Measurements from ENCODE around the gene ESPN.
A peak's percentile ranks its signal among the peaks of the same experiment; 100 is the strongest.

ESPN gene

GRCh38 chr1:6416295-6416656 lies 8.3 kb upstream of the ESPN start:
- H3K36me3 Mint-ChIP-seq (ENCODE audit: insufficient read depth) = peaks cover 1% of the 10 kb centered on the region
- H3K4me1 Mint-ChIP-seq = peaks cover 5% of the 10 kb centered on the region
- no peaks in the 10 kb centered on the region for H3K9me3 Mint-ChIP-seq
- ATAC-seq (replicated peaks; ENCODE audit: extremely low read depth, poor library complexity, severe bottlenecking) (no peak), DNase-seq (ENCODE audit: low spot score in 2 of 2) (no peak)
- no peak overlapping the region for H3K27ac Mint-ChIP-seq (ENCODE audit: low read depth)
- peaks cover 71% of the 10 kb centered on the region for H3K27me3 Mint-ChIP-seq
- H3K4me3 Mint-ChIP-seq = no peak overlapping the region

- no peak for DNase-seq (ENCODE audit: low spot score in 2 of 2)
- Mint-ChIP-seq H3K36me3 (ENCODE audit: insufficient read depth) (peaks cover 1% of the 10 kb centered on the region), H3K4me1 (peaks cover 5% of the 10 kb centered on the region), H3K4me3 (no peak overlapping the region), H3K27ac (ENCODE audit: low read depth) (no peak overlapping the region), H3K27me3 (peaks cover 77% of the 10 kb centered on the region), H3K9me3 (no peaks in the 10 kb centered on the region)
- ATAC-seq (replicated peaks; ENCODE audit: extremely low read depth, poor library complexity, severe bottlenecking) = no peak
Observed at GRCh38 chr1:6416906-6417305, 7.7 kb upstream of the ESPN start.

- no peak for ATAC-seq (replicated peaks; ENCODE audit: extremely low read depth, poor library complexity, severe bottlenecking)
- Mint-ChIP-seq H3K4me1 (peaks cover 5% of the 10 kb centered on the region), H3K36me3 (ENCODE audit: insufficient read depth) (peaks cover 1% of the 10 kb centered on the region), H3K4me3 (no peak overlapping the region), H3K27me3 (peaks cover 81% of the 10 kb centered on the region), H3K27ac (ENCODE audit: low read depth) (no peak overlapping the region), H3K9me3 (no peaks in the 10 kb centered on the region)
- no peak for DNase-seq (ENCODE audit: low spot score in 2 of 2)
Observed at GRCh38 chr1:6417961-6418667, 6.5 kb upstream of the ESPN start.

- H3K36me3 Mint-ChIP-seq (ENCODE audit: insufficient read depth) = peaks cover 1% of the 10 kb centered on the region
- no peak overlapping the region for H3K27ac Mint-ChIP-seq (ENCODE audit: low read depth)
- peaks cover 6% of the 10 kb centered on the region for H3K4me1 Mint-ChIP-seq
- H3K27me3 Mint-ChIP-seq = peaks cover 81% of the 10 kb centered on the region
- no peaks in the 10 kb centered on the region for H3K9me3 Mint-ChIP-seq
- H3K4me3 Mint-ChIP-seq = no peak overlapping the region
- DNase-seq (ENCODE audit: low spot score in 2 of 2) = no peak
- no peak for ATAC-seq (replicated peaks; ENCODE audit: extremely low read depth, poor library complexity, severe bottlenecking)
Observed at GRCh38 chr1:6418668-6419396, 5.7 kb upstream of the ESPN start.

GRCh38 chr1:6419397-6419803 lies 5.2 kb upstream of the ESPN start:
- Mint-ChIP-seq H3K36me3 (ENCODE audit: insufficient read depth) (peaks cover 1% of the 10 kb centered on the region), H3K4me1 (peaks cover 10% of the 10 kb centered on the region), H3K4me3 (no peak overlapping the region), H3K27me3 (peaks cover 81% of the 10 kb centered on the region), H3K27ac (ENCODE audit: low read depth) (no peak overlapping the region), H3K9me3 (no peaks in the 10 kb centered on the region)
- no peak for DNase-seq (ENCODE audit: low spot score in 2 of 2)
- ATAC-seq (replicated peaks; ENCODE audit: extremely low read depth, poor library complexity, severe bottlenecking) = no peak

- ATAC-seq (replicated peaks; ENCODE audit: extremely low read depth, poor library complexity, severe bottlenecking) (no peak), DNase-seq (ENCODE audit: low spot score in 2 of 2) (no peak)
- no peak within 1 kb of the TSS for H3K27ac Mint-ChIP-seq (ENCODE audit: low read depth)
- peaks cover 1% of the 10 kb centered on the region for H3K36me3 Mint-ChIP-seq (ENCODE audit: insufficient read depth)
- H3K27me3 Mint-ChIP-seq = peaks cover 77% of the 10 kb centered on the region
- H3K9me3 Mint-ChIP-seq = no peaks in the 10 kb centered on the region
- peaks cover 7% of the 10 kb centered on the region for H3K4me1 Mint-ChIP-seq
- peak within 1 kb of the TSS; percentile 52 for H3K4me3 Mint-ChIP-seq
Observed at GRCh38 chr1:6419804-6420453, 4.6 kb upstream of the ESPN start, which contains the start of gene HES2. TSS of gene HES2 (minus strand) at chr1:6419919. CDS start at chr1:6419820, 99 bp downstream.

GRCh38 chr1:6420454-6421042 lies 4.0 kb upstream of the ESPN start:
- H3K27me3 Mint-ChIP-seq = peaks cover 73% of the 10 kb centered on the region
- H3K4me1 Mint-ChIP-seq = peaks cover 7% of the 10 kb centered on the region
- DNase-seq (ENCODE audit: low spot score in 2 of 2) (no peak), ATAC-seq (replicated peaks; ENCODE audit: extremely low read depth, poor library complexity, severe bottlenecking) (no peak)
- peak overlapping the region; percentile 52 for H3K4me3 Mint-ChIP-seq
- H3K27ac Mint-ChIP-seq (ENCODE audit: low read depth) = no peak overlapping the region
- H3K36me3 Mint-ChIP-seq (ENCODE audit: insufficient read depth) = peaks cover 1% of the 10 kb centered on the region
- H3K9me3 Mint-ChIP-seq = no peaks in the 10 kb centered on the region

- H3K4me3 Mint-ChIP-seq = no peak overlapping the region
- peaks cover 1% of the 10 kb centered on the region for H3K36me3 Mint-ChIP-seq (ENCODE audit: insufficient read depth)
- DNase-seq (ENCODE audit: low spot score in 2 of 2) (no peak), ATAC-seq (replicated peaks; ENCODE audit: extremely low read depth, poor library complexity, severe bottlenecking) (no peak)
- peaks cover 7% of the 10 kb centered on the region for H3K4me1 Mint-ChIP-seq
- peaks cover 73% of the 10 kb centered on the region for H3K27me3 Mint-ChIP-seq
- no peaks in the 10 kb centered on the region for H3K9me3 Mint-ChIP-seq
- H3K27ac Mint-ChIP-seq (ENCODE audit: low read depth) = no peak overlapping the region
Observed at GRCh38 chr1:6421266-6421665, 3.3 kb upstream of the ESPN start.

GRCh38 chr1:6423321-6423999 lies 1.1 kb upstream of the ESPN start:
- Mint-ChIP-seq H3K9me3 (no peaks in the 10 kb centered on the region), H3K4me1 (peaks cover 7% of the 10 kb centered on the region), H3K4me3 (peak overlapping the region; percentile 63), H3K36me3 (ENCODE audit: insufficient read depth) (peaks cover 1% of the 10 kb centered on the region), H3K27ac (ENCODE audit: low read depth) (no peak overlapping the region), H3K27me3 (peaks cover 74% of the 10 kb centered on the region)
- DNase-seq (ENCODE audit: low spot score in 2 of 2) (peak in 1 of 2 donors; percentile 51), ATAC-seq (replicated peaks; ENCODE audit: extremely low read depth, poor library complexity, severe bottlenecking) (peak; percentile 67)

GRCh38 chr1:6424000-6424565 lies 493 bp upstream of the ESPN start:
- H3K27ac Mint-ChIP-seq (ENCODE audit: low read depth) = no peak overlapping the region
- peak overlapping the region; percentile 63 for H3K4me3 Mint-ChIP-seq
- H3K27me3 Mint-ChIP-seq = peaks cover 76% of the 10 kb centered on the region

GRCh38 chr1:6425658-6426057 lies 1.1 kb downstream of the ESPN start:
- H3K4me1 Mint-ChIP-seq = peaks cover 7% of the 10 kb centered on the region
- H3K27me3 Mint-ChIP-seq = peaks cover 79% of the 10 kb centered on the region
- ATAC-seq (replicated peaks; ENCODE audit: extremely low read depth, poor library complexity, severe bottlenecking) (no peak), DNase-seq (ENCODE audit: low spot score in 2 of 2) (no peak)
- peaks cover 1% of the 10 kb centered on the region for H3K36me3 Mint-ChIP-seq (ENCODE audit: insufficient read depth)
- no peak overlapping the region for H3K27ac Mint-ChIP-seq (ENCODE audit: low read depth)
- H3K9me3 Mint-ChIP-seq = no peaks in the 10 kb centered on the region
- H3K4me3 Mint-ChIP-seq = no peak overlapping the region

More at GRCh38 chr1:6424000-6424565, 493 bp upstream of the ESPN start:
- Mint-ChIP-seq H3K36me3 (ENCODE audit: insufficient read depth) (peaks cover 1% of the 10 kb centered on the region), H3K9me3 (no peaks in the 10 kb centered on the region), H3K4me1 (peaks cover 7% of the 10 kb centered on the region)
- ATAC-seq (replicated peaks; ENCODE audit: extremely low read depth, poor library complexity, severe bottlenecking) (no peak), DNase-seq (ENCODE audit: low spot score in 2 of 2) (no peak)

Measured in central memory CD8-positive, alpha-beta T cell (primary cell).